ENCODE results near the gene ANAPC16. TPM values are rescaled to one million over a fixed set of nuclear protein-coding genes. Genes with fewer than 3 reads are reported as not detected.
A peak's percentile ranks its signal among the peaks of the same experiment; 100 is the strongest.

ANAPC16 gene
- total RNA-seq, 1 donor from 2014 or later: 76.6 TPM

DNA sequence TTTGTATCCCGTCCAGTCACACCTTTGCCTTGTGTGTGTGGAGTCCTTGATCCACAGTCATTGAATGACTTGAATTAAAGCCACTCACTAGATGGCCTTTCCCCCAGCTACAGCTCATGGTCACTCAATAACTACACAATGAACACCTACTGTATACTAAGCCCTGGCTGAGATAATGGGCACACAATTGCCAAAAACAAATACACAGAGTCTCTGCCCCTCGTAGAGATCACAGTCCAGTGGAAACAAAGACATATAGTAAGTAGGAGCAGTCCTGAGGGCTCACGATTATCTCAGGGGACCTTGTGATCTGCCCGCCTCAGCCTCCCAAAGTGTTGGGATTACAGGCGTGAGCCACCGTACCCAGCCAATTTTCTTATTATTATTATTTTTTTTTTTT lies 35.8 kb downstream of the ANAPC16 start:
- peak overlapping the region; percentile 98 for H3K27ac ChIP-seq
- H3K27me3 ChIP-seq: no peaks in the 10 kb centered on the region
- intact Hi-C loops (cut with DNase I): loop anchor here (5.0 kb wide), 1 partner anchor 34 kb away; the partner anchor contains the start of genes ANAPC16 and ASCC1
- H3K4me3 ChIP-seq: no peak overlapping the region
- no peak for DNase-seq (ENCODE audit: extremely low spot score in 2 of 2)
- TF ChIP-seq POLR2A (IDR thresholded peaks at IDR 0.05) (no peak), POLR2AphosphoS5 (IDR thresholded peaks at IDR 0.05; ENCODE audit: insufficient read depth in 1 of 2, low read depth in 1 of 2) (no peak), CTCF (IDR thresholded peaks at IDR 0.05) (no peak)
- no peaks in the 10 kb centered on the region for H3K36me3 ChIP-seq
- H3K9me3 ChIP-seq: no peaks in the 10 kb centered on the region
- peaks cover 100% of the 10 kb centered on the region for H3K4me1 ChIP-seq

GRCh38 chr10:72252972-72253371 lies 37.2 kb downstream of the ANAPC16 start:
- H3K4me1 ChIP-seq: peaks cover 96% of the 10 kb centered on the region

GRCh38 chr10:72253578-72253977 lies 37.8 kb downstream of the ANAPC16 start:
- intact Hi-C loops (cut with DNase I): loop anchor here (5.0 kb wide), 1 partner anchor 36 kb away; the partner anchor contains the start of genes ANAPC16 and ASCC1
- Histone ChIP-seq H3K27me3 (no peaks in the 10 kb centered on the region), H3K9me3 (no peaks in the 10 kb centered on the region), H3K27ac (peak overlapping the region; percentile 98), H3K4me3 (no peak overlapping the region), H3K36me3 (no peaks in the 10 kb centered on the region), H3K4me1 (peaks cover 94% of the 10 kb centered on the region)
- TF ChIP-seq CTCF (IDR thresholded peaks at IDR 0.05) (no peak), POLR2AphosphoS5 (IDR thresholded peaks at IDR 0.05; ENCODE audit: insufficient read depth in 1 of 2, low read depth in 1 of 2) (no peak), POLR2A (IDR thresholded peaks at IDR 0.05) (no peak)
- no peak for DNase-seq (ENCODE audit: extremely low spot score in 2 of 2)

More at GRCh38 chr10:72252972-72253371, 37.2 kb downstream of the ANAPC16 start:
- DNase-seq (ENCODE audit: extremely low spot score in 2 of 2): no peak
- Histone ChIP-seq H3K4me3 (no peak overlapping the region), H3K36me3 (no peaks in the 10 kb centered on the region), H3K27me3 (no peaks in the 10 kb centered on the region), H3K27ac (peak overlapping the region; percentile 98), H3K9me3 (no peaks in the 10 kb centered on the region)
- intact Hi-C loops (cut with DNase I): loop anchor here (5.0 kb wide), 1 partner anchor 36 kb away; the partner anchor contains the start of genes ANAPC16 and ASCC1
- TF ChIP-seq POLR2AphosphoS5 (IDR thresholded peaks at IDR 0.05; ENCODE audit: insufficient read depth in 1 of 2, low read depth in 1 of 2): no peak
- no peak for TF ChIP-seq POLR2A (IDR thresholded peaks at IDR 0.05)
- no peak for TF ChIP-seq CTCF (IDR thresholded peaks at IDR 0.05)

GRCh38 chr10:72254813-72255568 lies 39.2 kb downstream of the ANAPC16 start:
- H3K4me1 ChIP-seq: peaks cover 94% of the 10 kb centered on the region

More at GRCh38 chr10:72254813-72255568, 39.2 kb downstream of the ANAPC16 start:
- Histone ChIP-seq H3K27ac (peak overlapping the region; percentile 98), H3K9me3 (no peaks in the 10 kb centered on the region), H3K4me3 (peak overlapping the region in 1 of 2 donors; percentile 14), H3K36me3 (no peaks in the 10 kb centered on the region), H3K27me3 (no peaks in the 10 kb centered on the region)
- DNase-seq (ENCODE audit: extremely low spot score in 2 of 2): peak in 1 of 2 donors; percentile 95
- intact Hi-C loops (cut with DNase I): loop anchor here (5.0 kb wide), 1 partner anchor 38 kb away; the partner anchor contains the start of genes ANAPC16 and ASCC1
- TF ChIP-seq CTCF (IDR thresholded peaks at IDR 0.05) (no peak), POLR2AphosphoS5 (IDR thresholded peaks at IDR 0.05; ENCODE audit: insufficient read depth in 1 of 2, low read depth in 1 of 2) (peak; percentile 95 to 97)
